ENCODE data around the gene RAD51B.

DNA sequence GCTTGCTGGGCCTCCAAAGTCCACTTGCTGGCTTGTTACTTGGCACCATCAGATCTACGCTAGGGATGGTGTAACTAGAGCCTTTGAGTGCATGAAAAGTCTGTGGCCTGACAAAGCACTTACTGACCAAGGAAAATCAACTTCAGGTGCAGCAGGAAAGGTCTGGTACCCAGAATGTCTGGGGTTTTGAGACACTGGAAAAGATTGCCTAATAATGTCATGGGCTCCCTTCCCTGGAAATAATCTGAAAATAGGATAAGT is 866.6 kb downstream of the RAD51B start:
- TF ChIP-seq, protein P1, sequence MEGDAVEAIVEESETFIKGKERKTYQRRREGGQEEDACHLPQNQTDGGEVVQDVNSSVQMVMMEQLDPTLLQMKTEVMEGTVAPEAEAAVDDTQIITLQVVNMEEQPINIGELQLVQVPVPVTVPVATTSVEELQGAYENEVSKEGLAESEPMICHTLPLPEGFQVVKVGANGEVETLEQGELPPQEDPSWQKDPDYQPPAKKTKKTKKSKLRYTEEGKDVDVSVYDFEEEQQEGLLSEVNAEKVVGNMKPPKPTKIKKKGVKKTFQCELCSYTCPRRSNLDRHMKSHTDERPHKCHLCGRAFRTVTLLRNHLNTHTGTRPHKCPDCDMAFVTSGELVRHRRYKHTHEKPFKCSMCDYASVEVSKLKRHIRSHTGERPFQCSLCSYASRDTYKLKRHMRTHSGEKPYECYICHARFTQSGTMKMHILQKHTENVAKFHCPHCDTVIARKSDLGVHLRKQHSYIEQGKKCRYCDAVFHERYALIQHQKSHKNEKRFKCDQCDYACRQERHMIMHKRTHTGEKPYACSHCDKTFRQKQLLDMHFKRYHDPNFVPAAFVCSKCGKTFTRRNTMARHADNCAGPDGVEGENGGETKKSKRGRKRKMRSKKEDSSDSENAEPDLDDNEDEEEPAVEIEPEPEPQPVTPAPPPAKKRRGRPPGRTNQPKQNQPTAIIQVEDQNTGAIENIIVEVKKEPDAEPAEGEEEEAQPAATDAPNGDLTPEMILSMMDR (IDR thresholded peaks at IDR 0.05): no peak
- no peak for TF ChIP-seq EP300 (IDR thresholded peaks at IDR 0.05; ENCODE audit: low read depth)
